ENCODE results near the gene WDFY2.

Gene WDFY2

DNA sequence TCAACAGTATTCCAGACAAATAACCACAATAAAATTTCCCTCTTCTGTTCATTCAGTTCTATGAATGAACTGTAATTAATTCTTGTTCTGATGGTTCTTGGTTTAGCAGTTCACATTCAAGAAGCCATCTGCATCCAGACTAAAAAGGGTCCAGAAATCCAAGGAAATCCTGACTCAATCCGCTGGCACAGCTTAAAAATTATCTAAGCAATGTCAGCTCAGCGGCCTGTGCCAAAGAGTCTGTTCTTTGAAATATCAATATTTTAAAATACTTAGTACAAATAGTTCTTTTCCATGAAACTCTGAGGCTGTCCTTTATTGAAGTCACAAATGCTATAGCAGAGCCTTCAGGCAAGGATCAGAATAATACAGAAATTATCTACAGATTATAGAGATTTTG lies 162.5 kb downstream of the WDFY2 start:
- peaks cover 5% of the 10 kb centered on the region for H3K9me3 ChIP-seq
- H3K4me3 ChIP-seq (ENCODE audit: low read depth in 1 of 2, low read length in 1 of 2), result no peak overlapping the region
- H3K27me3 ChIP-seq, result no peaks in the 10 kb centered on the region
- H3K4me1 ChIP-seq (ENCODE audit: control insufficient read depth in 1 of 2, insufficient read depth in 1 of 2, low read depth in 1 of 2, low read length in 1 of 2), result no peaks in the 10 kb centered on the region
- H3K27ac ChIP-seq, result no peak overlapping the region
- TF ChIP-seq, protein P1, sequence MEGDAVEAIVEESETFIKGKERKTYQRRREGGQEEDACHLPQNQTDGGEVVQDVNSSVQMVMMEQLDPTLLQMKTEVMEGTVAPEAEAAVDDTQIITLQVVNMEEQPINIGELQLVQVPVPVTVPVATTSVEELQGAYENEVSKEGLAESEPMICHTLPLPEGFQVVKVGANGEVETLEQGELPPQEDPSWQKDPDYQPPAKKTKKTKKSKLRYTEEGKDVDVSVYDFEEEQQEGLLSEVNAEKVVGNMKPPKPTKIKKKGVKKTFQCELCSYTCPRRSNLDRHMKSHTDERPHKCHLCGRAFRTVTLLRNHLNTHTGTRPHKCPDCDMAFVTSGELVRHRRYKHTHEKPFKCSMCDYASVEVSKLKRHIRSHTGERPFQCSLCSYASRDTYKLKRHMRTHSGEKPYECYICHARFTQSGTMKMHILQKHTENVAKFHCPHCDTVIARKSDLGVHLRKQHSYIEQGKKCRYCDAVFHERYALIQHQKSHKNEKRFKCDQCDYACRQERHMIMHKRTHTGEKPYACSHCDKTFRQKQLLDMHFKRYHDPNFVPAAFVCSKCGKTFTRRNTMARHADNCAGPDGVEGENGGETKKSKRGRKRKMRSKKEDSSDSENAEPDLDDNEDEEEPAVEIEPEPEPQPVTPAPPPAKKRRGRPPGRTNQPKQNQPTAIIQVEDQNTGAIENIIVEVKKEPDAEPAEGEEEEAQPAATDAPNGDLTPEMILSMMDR (IDR thresholded peaks at IDR 0.05), result no peak
- peaks cover 45% of the 10 kb centered on the region for H3K36me3 ChIP-seq

DNA sequence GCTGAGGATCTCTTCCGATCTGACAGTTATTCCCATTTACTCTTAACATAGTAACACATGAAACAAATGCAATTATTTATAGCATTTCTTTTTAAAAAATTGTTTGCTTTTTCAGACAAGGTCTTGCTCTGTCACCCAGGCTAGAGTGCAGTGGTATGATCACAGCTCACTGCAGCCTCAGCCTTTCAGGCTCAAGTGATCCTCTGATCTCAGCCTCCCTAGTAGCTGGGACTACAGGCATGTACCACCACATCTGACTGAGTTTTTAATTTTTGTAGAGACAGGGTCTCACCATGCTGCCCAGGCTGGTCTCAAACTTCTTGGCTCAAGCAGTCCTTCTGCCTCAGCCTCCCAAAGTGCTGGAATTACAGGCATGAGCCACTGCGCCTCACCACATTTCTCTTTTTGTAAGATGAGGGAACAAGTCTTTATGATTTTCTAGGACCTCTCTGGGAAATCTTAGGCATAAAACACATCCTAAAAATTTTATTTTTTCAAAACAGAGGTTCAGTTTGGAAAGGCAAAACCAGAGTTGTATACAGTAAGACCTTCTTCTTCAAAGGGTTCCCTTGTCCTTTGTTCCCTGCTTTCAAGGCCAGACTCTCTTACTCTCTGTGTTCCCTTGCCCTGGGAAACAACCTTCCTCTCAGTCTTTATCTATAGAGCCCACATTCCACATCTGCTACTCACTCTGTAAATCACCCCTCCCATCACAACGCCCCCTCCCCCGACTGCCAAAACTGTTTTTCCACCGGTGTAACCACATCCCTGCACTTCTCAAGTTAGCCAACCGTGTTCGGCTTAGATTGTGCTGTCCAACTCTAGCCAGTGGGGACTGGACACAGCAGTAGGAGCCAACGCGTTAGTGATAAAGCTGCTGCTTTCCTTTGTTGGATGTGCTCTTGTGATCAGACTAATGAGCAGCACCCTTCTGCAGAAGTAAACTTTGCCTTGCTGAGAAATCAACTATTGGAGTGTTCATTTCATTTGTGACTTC lies 163.5 kb downstream of the WDFY2 start:
- Histone ChIP-seq H3K4me1 (ENCODE audit: control insufficient read depth in 1 of 2, insufficient read depth in 1 of 2, low read depth in 1 of 2, low read length in 1 of 2) (no peaks in the 10 kb centered on the region), H3K27ac (no peak overlapping the region), H3K4me3 (ENCODE audit: low read depth in 1 of 2, low read length in 1 of 2) (no peak overlapping the region), H3K9me3 (peaks cover 5% of the 10 kb centered on the region), H3K27me3 (no peaks in the 10 kb centered on the region), H3K36me3 (peaks cover 45% of the 10 kb centered on the region)
- TF ChIP-seq, protein P1 (IDR thresholded peaks at IDR 0.05), result no peak

DNA sequence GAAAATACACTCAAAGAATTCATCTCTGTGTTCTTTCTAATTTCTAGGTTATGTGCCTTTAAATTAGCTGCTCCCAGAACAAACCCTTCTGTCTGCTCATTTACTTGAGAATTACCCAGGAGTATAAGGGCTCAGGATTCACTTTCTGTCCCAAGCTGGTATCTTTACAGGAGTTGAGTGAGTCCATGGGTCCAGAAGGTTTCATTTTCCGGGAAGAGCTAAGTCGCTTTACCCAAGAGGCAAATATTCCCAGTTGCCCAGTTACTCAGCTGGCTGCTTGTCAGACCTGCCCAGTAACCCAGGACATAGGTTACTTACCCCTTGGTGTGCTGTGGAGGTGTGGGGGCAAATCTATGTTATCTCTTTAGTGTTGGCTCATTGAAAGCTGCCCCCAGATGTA lies 172.4 kb downstream of the WDFY2 start:
- peaks cover 95% of the 10 kb centered on the region for H3K36me3 ChIP-seq
- no peaks in the 10 kb centered on the region for H3K27me3 ChIP-seq
- TF ChIP-seq, protein P1 (IDR thresholded peaks at IDR 0.05), result no peak
- H3K27ac ChIP-seq, result no peak overlapping the region
- H3K4me3 ChIP-seq (ENCODE audit: low read depth in 1 of 2, low read length in 1 of 2), result no peak overlapping the region
- no peaks in the 10 kb centered on the region for H3K4me1 ChIP-seq (ENCODE audit: control insufficient read depth in 1 of 2, insufficient read depth in 1 of 2, low read depth in 1 of 2, low read length in 1 of 2)
- no peaks in the 10 kb centered on the region for H3K9me3 ChIP-seq

- H3K36me3 ChIP-seq, result peaks cover 95% of the 10 kb centered on the region
These were observed 174.4 kb downstream of the WDFY2 start for GRCh38 chr13:51758691-51759090.

GRCh38 chr13:51759240-51759639 lies 175.0 kb downstream of the WDFY2 start:
- Histone ChIP-seq H3K4me3 (ENCODE audit: low read depth in 1 of 2, low read length in 1 of 2) (no peak overlapping the region), H3K4me1 (ENCODE audit: control insufficient read depth in 1 of 2, insufficient read depth in 1 of 2, low read depth in 1 of 2, low read length in 1 of 2) (peaks cover 3% of the 10 kb centered on the region in 2 experiments), H3K36me3 (peaks cover 95% of the 10 kb centered on the region), H3K9me3 (no peaks in the 10 kb centered on the region), H3K27ac (no peak overlapping the region), H3K27me3 (no peaks in the 10 kb centered on the region)
- TF ChIP-seq, protein P1 (IDR thresholded peaks at IDR 0.05), result no peak

More at GRCh38 chr13:51758691-51759090, 174.4 kb downstream of the WDFY2 start:
- TF ChIP-seq, protein P1 (IDR thresholded peaks at IDR 0.05), result no peak
- no peaks in the 10 kb centered on the region for H3K27me3 ChIP-seq
- no peaks in the 10 kb centered on the region for H3K4me1 ChIP-seq (ENCODE audit: control insufficient read depth in 1 of 2, insufficient read depth in 1 of 2, low read depth in 1 of 2, low read length in 1 of 2)
- H3K27ac ChIP-seq, result no peak overlapping the region
- H3K4me3 ChIP-seq (ENCODE audit: low read depth in 1 of 2, low read length in 1 of 2), result no peak overlapping the region
- no peaks in the 10 kb centered on the region for H3K9me3 ChIP-seq
